Testis (tissue), 3 donors: ENCODE data around the gene CUEDC1. TPM values are rescaled to one million over a fixed set of nuclear protein-coding genes. Genes with fewer than 3 reads are reported as not detected.

ENCODE experiments used
- DNase-seq: peaks from one replicate; pipeline ENCODE4 v3.0.0-alpha.2; 2019
- H3K27ac ChIP-seq, 2 donors: fragments of 200-600 bp; sonication (generic); one replicate each; pipeline ENCODE4 v1.5.1; 2019
- H3K27me3 ChIP-seq: fragments of 200-600 bp; sonication (generic); one replicate; pipeline ENCODE4 v1.5.1; 2019
- H3K36me3 ChIP-seq: fragments of 200-600 bp; sonication (generic); one replicate; pipeline ENCODE4 v1.5.1; 2017; ENCODE audit warnings: low read depth; ENCODE audit errors: missing control alignments
- H3K4me1 ChIP-seq: fragments of 200-600 bp; sonication (generic); one replicate; pipeline ENCODE4 v1.5.1; 2019
- H3K4me3 ChIP-seq, 2 donors: fragments of 200-600 bp; sonication (generic); one replicate each; pipeline ENCODE4 v1.5.1; 2017 to 2019
- H3K9me3 ChIP-seq: fragments of 200-600 bp; sonication (generic); one replicate; pipeline ENCODE4 v1.5.1; 2017
- POLR2A ChIP-seq: fragments of 450-650 bp; IDR thresholded peaks from one replicate; pipeline ENCODE4 v1.6.1; 2017; ENCODE audit warnings: antibody characterized with exemption, mild to moderate bottlenecking, moderate library complexity
- WGBS, 2 donors: methylation state at CpG; one replicate each; pipeline ENCODE4 v1.1.5; 2018; 5-methylcytosine and 5-hydroxymethylcytosine counted together
- intact Hi-C: fragments of 100-400 bp; cut with DNase I; formaldehyde crosslinking; loops from one replicate; pipeline ENCODE4 v1.15.1; 2023; ENCODE audit warnings: low total_unique reads
- polyA plus RNA-seq: library from polyadenylated mRNA; stranded (reverse); fragments of 350-450 nt; fragmentation: Illumina TruSeq; extraction: RNeasy Lipid Tissue Mini Kit (QIAGEN cat#74804); gene quantifications from one replicate; pipeline ENCODE4 v1.2.3, GENCODE V29; 2014; ENCODE audit warnings: low read depth, low replicate concordance; ENCODE audit not compliant: insufficient read depth
- total RNA-seq, 2 donors: library from RNA; depleted of rRNA; stranded (reverse); fragments of >200 nt; gene quantifications; one replicate each; pipeline ENCODE4 v1.2.3, GENCODE V29; 2016
- TF ChIP-seq, protein P1 (sequence below), 3 experiments: fragments of 450-650 bp in 2 of 3; fragments of 200-600 bp in 1 of 3; sonication (generic) in 1 of 3; IDR thresholded peaks; one replicate each; pipeline ENCODE4 v1.5.1; 2016 to 2019; ENCODE audit warnings: antibody characterized with exemption in 3 of 3, mild to moderate bottlenecking in 2 of 3, moderate library complexity in 1 of 3

The CUEDC1 gene
- total and polyA plus RNA-seq, 3 donors from 2014 or later = 6.5 to 13.3 (median 8.6) TPM

DNA sequence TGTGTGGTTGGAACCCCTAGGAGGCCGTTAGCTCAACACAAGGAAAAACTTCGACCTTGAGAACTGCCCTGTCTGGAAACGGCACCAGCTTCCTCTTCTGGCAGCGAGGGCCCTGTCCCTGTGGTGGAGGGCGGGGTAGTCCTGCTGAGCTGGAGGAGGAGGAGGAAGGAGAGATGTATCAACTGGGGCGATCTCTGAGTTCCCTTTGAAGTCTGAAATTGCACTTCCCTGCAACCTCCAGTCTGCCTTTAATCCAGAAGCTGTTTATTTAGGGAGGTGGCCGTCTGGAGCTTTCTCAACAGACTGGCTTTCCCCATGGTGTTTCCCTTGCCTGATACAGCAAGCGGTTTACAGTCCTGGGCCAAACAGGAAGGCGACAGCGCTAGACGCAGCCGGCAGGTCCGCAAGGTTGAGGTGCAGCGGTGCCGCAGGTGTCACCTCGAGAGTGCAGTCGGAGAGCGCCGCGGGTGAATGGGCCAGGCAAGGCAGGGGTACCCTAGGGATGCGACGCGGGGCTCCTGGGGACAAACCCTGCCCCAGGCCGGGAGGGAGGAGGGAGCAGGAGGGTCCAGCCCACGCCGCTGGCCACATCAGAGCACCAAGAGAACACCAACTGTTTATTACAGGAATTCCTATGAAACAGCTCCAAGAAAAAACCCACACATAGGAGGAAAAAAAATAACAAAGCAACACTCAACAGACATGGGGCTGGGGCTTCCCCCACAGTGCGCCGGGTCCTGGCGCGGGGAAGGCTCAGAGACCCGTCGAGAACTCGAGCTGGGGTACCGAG is 94.0 kb downstream of the CUEDC1 start:
- no peaks in the 10 kb centered on the region for H3K27me3 ChIP-seq
- peak overlapping the region; percentile 73 to 79 for H3K27ac ChIP-seq
- no peaks in the 10 kb centered on the region for H3K36me3 ChIP-seq
- peaks cover 17% of the 10 kb centered on the region for H3K4me1 ChIP-seq
- WGBS, 2 donors = 1% methylated on average over 13 to 34 of the region's 34 CpGs
- TF ChIP-seq, protein P1, sequence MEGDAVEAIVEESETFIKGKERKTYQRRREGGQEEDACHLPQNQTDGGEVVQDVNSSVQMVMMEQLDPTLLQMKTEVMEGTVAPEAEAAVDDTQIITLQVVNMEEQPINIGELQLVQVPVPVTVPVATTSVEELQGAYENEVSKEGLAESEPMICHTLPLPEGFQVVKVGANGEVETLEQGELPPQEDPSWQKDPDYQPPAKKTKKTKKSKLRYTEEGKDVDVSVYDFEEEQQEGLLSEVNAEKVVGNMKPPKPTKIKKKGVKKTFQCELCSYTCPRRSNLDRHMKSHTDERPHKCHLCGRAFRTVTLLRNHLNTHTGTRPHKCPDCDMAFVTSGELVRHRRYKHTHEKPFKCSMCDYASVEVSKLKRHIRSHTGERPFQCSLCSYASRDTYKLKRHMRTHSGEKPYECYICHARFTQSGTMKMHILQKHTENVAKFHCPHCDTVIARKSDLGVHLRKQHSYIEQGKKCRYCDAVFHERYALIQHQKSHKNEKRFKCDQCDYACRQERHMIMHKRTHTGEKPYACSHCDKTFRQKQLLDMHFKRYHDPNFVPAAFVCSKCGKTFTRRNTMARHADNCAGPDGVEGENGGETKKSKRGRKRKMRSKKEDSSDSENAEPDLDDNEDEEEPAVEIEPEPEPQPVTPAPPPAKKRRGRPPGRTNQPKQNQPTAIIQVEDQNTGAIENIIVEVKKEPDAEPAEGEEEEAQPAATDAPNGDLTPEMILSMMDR (IDR thresholded peaks at IDR 0.05) = no peak
- no peak for TF ChIP-seq POLR2A
- H3K4me3 ChIP-seq = peak overlapping the region; percentile 52 to 78
- no peaks in the 10 kb centered on the region for H3K9me3 ChIP-seq
- DNase-seq = peak; percentile 72
- intact Hi-C loops = loop anchor here (5.0 kb wide), 1 partner anchor 136 kb away; no protein-coding TSS in a partner anchor

DNA sequence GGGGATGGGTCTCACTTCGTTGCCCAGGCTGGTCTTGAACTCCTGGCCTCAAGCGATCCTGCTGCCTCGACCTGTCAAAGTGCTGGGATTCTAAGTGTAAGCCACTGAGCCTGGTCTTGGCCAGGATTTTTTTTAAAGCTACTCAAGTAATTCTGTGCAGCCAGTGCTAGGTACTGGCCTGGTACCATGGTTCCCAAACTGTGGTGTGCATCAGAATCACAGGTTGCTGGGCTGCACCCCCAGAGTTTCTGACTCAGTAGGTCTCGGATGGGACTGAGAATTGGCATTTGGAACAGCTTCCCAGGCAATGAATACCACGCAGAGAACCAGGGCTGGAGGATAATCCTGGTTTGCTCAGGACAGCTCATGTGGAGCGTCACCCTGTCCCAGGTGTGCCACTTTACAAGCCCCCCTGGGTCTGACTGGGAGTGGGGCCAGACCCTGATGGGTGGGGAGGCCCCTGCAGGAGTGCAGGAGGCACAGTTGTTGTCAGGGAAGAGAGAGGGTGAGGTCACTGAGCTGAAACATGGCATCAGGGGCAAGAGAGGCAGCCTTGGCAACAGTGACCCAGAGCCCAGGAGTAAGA is 94.7 kb downstream of the CUEDC1 start:
- H3K4me1 ChIP-seq = peaks cover 17% of the 10 kb centered on the region

DNA sequence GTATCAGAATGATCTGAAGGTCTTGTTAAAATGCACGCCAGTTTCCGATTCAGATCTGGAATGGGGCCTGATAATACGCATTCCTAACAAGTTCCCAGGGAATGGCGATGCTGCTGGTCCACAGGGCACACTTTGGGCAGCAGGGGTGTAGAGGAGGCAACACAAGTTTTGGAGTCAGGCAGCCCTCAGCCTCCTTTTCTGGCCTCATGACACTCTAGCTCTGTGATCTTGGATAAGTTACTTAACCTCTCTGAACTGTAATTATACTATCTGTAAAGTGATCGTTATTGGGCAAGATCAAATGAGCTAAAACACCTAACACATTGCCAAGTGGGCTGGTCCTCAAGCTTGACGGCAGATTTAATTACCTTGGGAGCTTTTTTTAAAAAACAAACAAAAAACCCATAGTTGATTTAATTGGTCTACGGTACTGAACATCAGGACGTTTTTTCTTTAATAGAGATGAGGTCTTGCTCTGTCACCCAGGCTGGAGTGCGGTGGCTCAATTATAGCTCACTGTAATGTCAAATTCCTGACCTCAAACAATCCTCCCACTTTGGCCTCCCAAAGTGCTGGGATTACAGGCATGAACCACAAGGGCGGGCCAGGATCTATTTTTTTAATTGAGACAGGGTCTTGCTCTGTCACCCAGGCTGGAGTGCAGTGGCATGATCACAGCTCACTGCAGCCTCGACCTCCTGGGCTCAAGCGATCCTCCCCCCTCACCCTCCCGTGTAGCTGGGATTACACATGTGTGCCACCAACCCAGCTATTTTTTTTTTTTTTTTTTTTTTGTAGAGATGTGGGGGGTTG is 95.4 kb downstream of the CUEDC1 start:
- TF ChIP-seq, protein P1 (IDR thresholded peaks at IDR 0.05) = no peak
- no peak for TF ChIP-seq POLR2A
- H3K27ac ChIP-seq = no peak overlapping the region
- 58 to 64% methylated on average over 13 of the region's 13 CpGs for WGBS, 2 donors
- H3K36me3 ChIP-seq = no peaks in the 10 kb centered on the region
- intact Hi-C loops = loop anchor here (5.0 to 10.0 kb wide), 2 partner anchors 137 to 255 kb away; no protein-coding TSS in a partner anchor
- H3K4me1 ChIP-seq = peaks cover 17% of the 10 kb centered on the region
- H3K9me3 ChIP-seq = no peaks in the 10 kb centered on the region
- no peak overlapping the region for H3K4me3 ChIP-seq
- no peak for DNase-seq
- no peaks in the 10 kb centered on the region for H3K27me3 ChIP-seq

More for the DNA sequence above, 94.7 kb downstream of the CUEDC1 start:
- Histone ChIP-seq H3K27ac (no peak overlapping the region), H3K27me3 (no peaks in the 10 kb centered on the region), H3K4me3 (no peak overlapping the region), H3K9me3 (no peaks in the 10 kb centered on the region), H3K36me3 (no peaks in the 10 kb centered on the region)
- 79 to 84% methylated on average over 5 to 6 of the region's 6 CpGs for WGBS, 2 donors
- intact Hi-C loops = loop anchor here (5.0 kb wide), 1 partner anchor 137 kb away; no protein-coding TSS in a partner anchor
- no peak for TF ChIP-seq POLR2A
- TF ChIP-seq, protein P1 (IDR thresholded peaks at IDR 0.05) = no peak
- no peak for DNase-seq

DNA sequence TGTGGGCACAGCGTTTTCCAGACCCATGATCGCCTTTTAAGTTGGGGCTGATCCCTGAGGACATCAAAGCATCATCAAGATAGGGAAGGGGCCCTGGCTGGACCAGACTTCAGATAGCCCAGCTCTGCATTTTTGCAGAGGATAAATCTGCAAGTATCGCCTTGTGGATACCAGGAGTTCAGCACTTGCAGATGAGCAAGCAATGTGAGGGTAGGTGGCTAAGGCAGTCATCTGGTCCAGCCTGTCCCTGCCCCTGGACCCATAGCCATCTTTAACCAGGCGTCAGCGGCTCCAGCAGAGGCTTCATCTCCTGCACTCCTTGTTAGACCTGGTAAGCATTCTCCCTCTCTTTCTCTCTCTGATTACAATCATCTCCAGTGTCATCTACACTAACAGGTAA is 96.4 kb downstream of the CUEDC1 start:
- WGBS, 2 donors = 73 to 82% methylated on average over 5 of the region's 5 CpGs
- Histone ChIP-seq H3K9me3 (no peaks in the 10 kb centered on the region), H3K27me3 (no peaks in the 10 kb centered on the region), H3K27ac (no peak overlapping the region), H3K4me3 (no peak overlapping the region), H3K4me1 (peaks cover 19% of the 10 kb centered on the region), H3K36me3 (no peaks in the 10 kb centered on the region)
- intact Hi-C loops = loop anchor here (10.0 kb wide), 1 partner anchor 256 kb away; no protein-coding TSS in a partner anchor
- no peak for DNase-seq
- TF ChIP-seq, protein P1 (IDR thresholded peaks at IDR 0.05) = no peak
- TF ChIP-seq POLR2A = no peak
